ENCODE data around the gene RENBP. TPM values are rescaled to one million over a fixed set of nuclear protein-coding genes. Genes with fewer than 3 reads are reported as not detected.

Gene RENBP
- polyA plus RNA-seq, 4 donors = 5.1 to 114 (median 21.9) TPM

DNA sequence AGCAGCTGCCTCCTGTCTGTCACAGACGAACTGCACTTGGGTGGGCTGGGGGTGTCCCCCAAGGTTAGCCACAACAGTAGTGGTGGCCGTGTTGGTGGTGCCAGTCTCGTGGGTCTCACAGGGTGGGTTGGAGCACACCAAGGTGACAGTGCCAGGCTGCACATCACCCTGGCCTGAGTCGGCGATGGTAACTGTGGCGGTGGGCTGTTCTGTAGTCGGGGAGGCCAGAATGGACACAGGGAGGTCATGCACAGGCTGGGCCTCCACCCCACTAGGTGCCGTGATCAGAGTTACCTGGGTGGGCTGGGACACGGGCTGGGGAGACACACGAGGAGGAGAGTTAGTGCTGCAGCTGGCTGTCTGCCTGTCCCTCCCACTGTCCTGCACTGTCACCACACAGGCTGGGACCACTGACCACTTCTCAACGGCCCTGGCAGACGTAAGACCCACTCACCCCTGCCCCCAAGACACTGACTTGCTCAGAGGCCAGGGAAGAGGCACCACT is 10.8 kb upstream of the RENBP start:
- Histone ChIP-seq H3K9me3 (ENCODE audit: control insufficient read depth in 2 of 2, insufficient read depth in 1 of 2, low read depth in 1 of 2, low read length in 1 of 2) (no peaks in the 10 kb centered on the region), H3K4me3 (ENCODE audit: low read depth in 1 of 3, low read length in 3 of 3) (no peak overlapping the region), H3K27me3 (ENCODE audit: control insufficient read depth in 3 of 3, insufficient read depth in 3 of 3, low read length in 3 of 3) (no peaks in the 10 kb centered on the region), H3K36me3 (ENCODE audit: control insufficient read depth in 3 of 3, insufficient read depth in 2 of 3, low read depth in 1 of 3, low read length in 3 of 3) (peaks cover 14 to 100% (median 20%) of the 10 kb centered on the region in 3 donors), H3K4me1 (ENCODE audit: control insufficient read depth in 3 of 3, insufficient read depth in 2 of 3, low read depth in 1 of 3, low read length in 2 of 3) (no peaks in the 10 kb centered on the region), H3K27ac (ENCODE audit: low read depth in 1 of 3, low read length in 2 of 3) (no peak overlapping the region)
- no peak for DNase-seq
- FAIRE-seq = no peak
- 74 to 81% (median 80%) methylated on average over 10 to 12 of the region's 12 CpGs for WGBS, 3 donors

GRCh38 chrX:153954558-153955227 is 10.2 kb upstream of the RENBP start:
- Histone ChIP-seq H3K36me3 (ENCODE audit: control insufficient read depth in 3 of 3, insufficient read depth in 2 of 3, low read depth in 1 of 3, low read length in 3 of 3) (peaks cover 17 to 100% (median 17%) of the 10 kb centered on the region in 3 donors), H3K27me3 (ENCODE audit: control insufficient read depth in 3 of 3, insufficient read depth in 3 of 3, low read length in 3 of 3) (no peaks in the 10 kb centered on the region), H3K9me3 (ENCODE audit: control insufficient read depth in 2 of 2, insufficient read depth in 1 of 2, low read depth in 1 of 2, low read length in 1 of 2) (no peaks in the 10 kb centered on the region), H3K4me1 (ENCODE audit: control insufficient read depth in 3 of 3, insufficient read depth in 2 of 3, low read depth in 1 of 3, low read length in 2 of 3) (no peaks in the 10 kb centered on the region), H3K27ac (ENCODE audit: low read depth in 1 of 3, low read length in 2 of 3) (no peak overlapping the region), H3K4me3 (ENCODE audit: low read depth in 1 of 3, low read length in 3 of 3) (no peak overlapping the region)
- DNase-seq = no peak
- 93 to 96% (median 93%) methylated on average over 17 to 44 of the region's 44 CpGs for WGBS, 3 donors
- FAIRE-seq = no peak

GRCh38 chrX:153953892-153954557 is 9.6 kb upstream of the RENBP start:
- Histone ChIP-seq H3K4me3 (ENCODE audit: low read depth in 1 of 3, low read length in 3 of 3) (no peak overlapping the region), H3K4me1 (ENCODE audit: control insufficient read depth in 3 of 3, insufficient read depth in 2 of 3, low read depth in 1 of 3, low read length in 2 of 3) (peaks cover 0 to 4% (median 0%) of the 10 kb centered on the region in 3 donors), H3K9me3 (ENCODE audit: control insufficient read depth in 2 of 2, insufficient read depth in 1 of 2, low read depth in 1 of 2, low read length in 1 of 2) (no peaks in the 10 kb centered on the region), H3K36me3 (ENCODE audit: control insufficient read depth in 3 of 3, insufficient read depth in 2 of 3, low read depth in 1 of 3, low read length in 3 of 3) (peaks cover 17 to 100% (median 18%) of the 10 kb centered on the region in 3 donors), H3K27ac (ENCODE audit: low read depth in 1 of 3, low read length in 2 of 3) (peak overlapping the region in 1 of 3 donors; percentile 39), H3K27me3 (ENCODE audit: control insufficient read depth in 3 of 3, insufficient read depth in 3 of 3, low read length in 3 of 3) (no peaks in the 10 kb centered on the region)
- DNase-seq (no peak), FAIRE-seq (no peak)
- WGBS, 3 donors = 78 to 80% (median 79%) methylated on average over 20 to 33 of the region's 33 CpGs

GRCh38 chrX:153953342-153953830 is 8.9 kb upstream of the RENBP start:
- peak; percentile 48 to 70 for DNase-seq
- peaks cover 16 to 100% (median 18%) of the 10 kb centered on the region in 3 donors for H3K36me3 ChIP-seq (ENCODE audit: control insufficient read depth in 3 of 3, insufficient read depth in 2 of 3, low read depth in 1 of 3, low read length in 3 of 3)
- no peaks in the 10 kb centered on the region for H3K27me3 ChIP-seq (ENCODE audit: control insufficient read depth in 3 of 3, insufficient read depth in 3 of 3, low read length in 3 of 3)
- WGBS, 3 donors = 21 to 30% (median 24%) methylated on average over 20 to 33 of the region's 33 CpGs
- H3K4me1 ChIP-seq (ENCODE audit: control insufficient read depth in 3 of 3, insufficient read depth in 2 of 3, low read depth in 1 of 3, low read length in 2 of 3) = peaks cover 0 to 4% (median 0%) of the 10 kb centered on the region in 3 donors
- FAIRE-seq = no peak
- peak overlapping the region in 2 of 3 donors; percentile 22 to 71 for H3K27ac ChIP-seq (ENCODE audit: low read depth in 1 of 3, low read length in 2 of 3)
- H3K9me3 ChIP-seq (ENCODE audit: control insufficient read depth in 2 of 2, insufficient read depth in 1 of 2, low read depth in 1 of 2, low read length in 1 of 2) = no peaks in the 10 kb centered on the region
- no peak overlapping the region for H3K4me3 ChIP-seq (ENCODE audit: low read depth in 1 of 3, low read length in 3 of 3)

- Histone ChIP-seq H3K4me3 (ENCODE audit: low read depth in 1 of 3, low read length in 3 of 3) (no peak overlapping the region), H3K4me1 (ENCODE audit: control insufficient read depth in 3 of 3, insufficient read depth in 2 of 3, low read depth in 1 of 3, low read length in 2 of 3) (peaks cover 0 to 4% (median 0%) of the 10 kb centered on the region in 3 donors), H3K27ac (ENCODE audit: low read depth in 1 of 3, low read length in 2 of 3) (peak overlapping the region in 2 of 3 donors; percentile 22 to 71), H3K36me3 (ENCODE audit: control insufficient read depth in 3 of 3, insufficient read depth in 2 of 3, low read depth in 1 of 3, low read length in 3 of 3) (peaks cover 11 to 100% (median 18%) of the 10 kb centered on the region in 3 donors), H3K9me3 (ENCODE audit: control insufficient read depth in 2 of 2, insufficient read depth in 1 of 2, low read depth in 1 of 2, low read length in 1 of 2) (no peaks in the 10 kb centered on the region), H3K27me3 (ENCODE audit: control insufficient read depth in 3 of 3, insufficient read depth in 3 of 3, low read length in 3 of 3) (no peaks in the 10 kb centered on the region)
- WGBS, 3 donors = 94 to 97% (median 94%) methylated on average over 20 to 32 of the region's 32 CpGs
- no peak for FAIRE-seq
- DNase-seq = no peak
These were observed 8.1 kb upstream of the RENBP start for GRCh38 chrX:153952373-153953026.

- Histone ChIP-seq H3K4me3 (ENCODE audit: low read depth in 1 of 3, low read length in 3 of 3) (no peak overlapping the region), H3K27me3 (ENCODE audit: control insufficient read depth in 3 of 3, insufficient read depth in 3 of 3, low read length in 3 of 3) (no peaks in the 10 kb centered on the region), H3K4me1 (ENCODE audit: control insufficient read depth in 3 of 3, insufficient read depth in 2 of 3, low read depth in 1 of 3, low read length in 2 of 3) (peaks cover 0 to 8% (median 0%) of the 10 kb centered on the region in 3 donors), H3K27ac (ENCODE audit: low read depth in 1 of 3, low read length in 2 of 3) (no peak overlapping the region), H3K9me3 (ENCODE audit: control insufficient read depth in 2 of 2, insufficient read depth in 1 of 2, low read depth in 1 of 2, low read length in 1 of 2) (no peaks in the 10 kb centered on the region), H3K36me3 (ENCODE audit: control insufficient read depth in 3 of 3, insufficient read depth in 2 of 3, low read depth in 1 of 3, low read length in 3 of 3) (peaks cover 9 to 95% (median 17%) of the 10 kb centered on the region in 3 donors)
- DNase-seq = no peak
- 94 to 96% (median 95%) methylated on average over 12 to 28 of the region's 28 CpGs for WGBS, 3 donors
- FAIRE-seq = no peak
These were observed 7.4 kb upstream of the RENBP start for GRCh38 chrX:153951683-153952372.

DNA sequence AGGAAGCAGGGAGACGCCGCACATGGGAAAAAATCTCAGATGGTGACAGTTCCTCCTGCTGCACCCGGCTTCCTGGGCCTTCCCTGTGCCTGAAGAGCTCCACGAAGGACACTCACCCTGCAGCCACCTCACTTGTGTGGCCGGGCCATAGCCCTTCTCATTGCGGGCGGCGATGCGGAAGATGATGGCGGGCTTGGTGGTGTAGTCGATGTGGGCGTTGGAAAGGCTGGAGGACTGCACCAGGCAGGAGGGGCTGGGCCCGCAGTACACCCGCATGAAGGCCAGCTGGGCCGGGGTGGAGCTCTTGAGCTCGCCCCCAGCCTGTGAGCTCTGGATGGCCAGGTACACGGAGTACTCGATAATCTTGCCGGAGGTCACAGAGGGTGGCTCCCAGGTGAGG is 5.7 kb upstream of the RENBP start:
- DNase-seq (no peak), FAIRE-seq (no peak)
- H3K9me3 ChIP-seq (ENCODE audit: control insufficient read depth in 2 of 2, insufficient read depth in 1 of 2, low read depth in 1 of 2, low read length in 1 of 2) = no peaks in the 10 kb centered on the region
- no peak overlapping the region for H3K27ac ChIP-seq (ENCODE audit: low read depth in 1 of 3, low read length in 2 of 3)
- no peaks in the 10 kb centered on the region for H3K27me3 ChIP-seq (ENCODE audit: control insufficient read depth in 3 of 3, insufficient read depth in 3 of 3, low read length in 3 of 3)
- WGBS, 3 donors = 82 to 90% (median 87%) methylated on average over 17 to 19 of the region's 19 CpGs
- H3K36me3 ChIP-seq (ENCODE audit: control insufficient read depth in 3 of 3, insufficient read depth in 2 of 3, low read depth in 1 of 3, low read length in 3 of 3) = peaks cover 9 to 83% (median 13%) of the 10 kb centered on the region in 3 donors
- H3K4me3 ChIP-seq (ENCODE audit: low read depth in 1 of 3, low read length in 3 of 3) = no peak overlapping the region
- H3K4me1 ChIP-seq (ENCODE audit: control insufficient read depth in 3 of 3, insufficient read depth in 2 of 3, low read depth in 1 of 3, low read length in 2 of 3) = peaks cover 0 to 17% (median 0%) of the 10 kb centered on the region in 3 donors
